NCI-H187 (cell line): ENCODE measurements around the gene ANO7.

Source experiments
- DNase-seq, 2 experiments: peaks; one replicate each; lab custom pipeline; 2025; lab: John Stamatoyannopoulos, UW

The ANO7 gene, protein sequence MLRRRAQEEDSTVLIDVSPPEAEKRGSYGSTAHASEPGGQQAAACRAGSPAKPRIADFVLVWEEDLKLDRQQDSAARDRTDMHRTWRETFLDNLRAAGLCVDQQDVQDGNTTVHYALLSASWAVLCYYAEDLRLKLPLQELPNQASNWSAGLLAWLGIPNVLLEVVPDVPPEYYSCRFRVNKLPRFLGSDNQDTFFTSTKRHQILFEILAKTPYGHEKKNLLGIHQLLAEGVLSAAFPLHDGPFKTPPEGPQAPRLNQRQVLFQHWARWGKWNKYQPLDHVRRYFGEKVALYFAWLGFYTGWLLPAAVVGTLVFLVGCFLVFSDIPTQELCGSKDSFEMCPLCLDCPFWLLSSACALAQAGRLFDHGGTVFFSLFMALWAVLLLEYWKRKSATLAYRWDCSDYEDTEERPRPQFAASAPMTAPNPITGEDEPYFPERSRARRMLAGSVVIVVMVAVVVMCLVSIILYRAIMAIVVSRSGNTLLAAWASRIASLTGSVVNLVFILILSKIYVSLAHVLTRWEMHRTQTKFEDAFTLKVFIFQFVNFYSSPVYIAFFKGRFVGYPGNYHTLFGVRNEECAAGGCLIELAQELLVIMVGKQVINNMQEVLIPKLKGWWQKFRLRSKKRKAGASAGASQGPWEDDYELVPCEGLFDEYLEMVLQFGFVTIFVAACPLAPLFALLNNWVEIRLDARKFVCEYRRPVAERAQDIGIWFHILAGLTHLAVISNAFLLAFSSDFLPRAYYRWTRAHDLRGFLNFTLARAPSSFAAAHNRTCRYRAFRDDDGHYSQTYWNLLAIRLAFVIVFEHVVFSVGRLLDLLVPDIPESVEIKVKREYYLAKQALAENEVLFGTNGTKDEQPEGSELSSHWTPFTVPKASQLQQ

DNA sequence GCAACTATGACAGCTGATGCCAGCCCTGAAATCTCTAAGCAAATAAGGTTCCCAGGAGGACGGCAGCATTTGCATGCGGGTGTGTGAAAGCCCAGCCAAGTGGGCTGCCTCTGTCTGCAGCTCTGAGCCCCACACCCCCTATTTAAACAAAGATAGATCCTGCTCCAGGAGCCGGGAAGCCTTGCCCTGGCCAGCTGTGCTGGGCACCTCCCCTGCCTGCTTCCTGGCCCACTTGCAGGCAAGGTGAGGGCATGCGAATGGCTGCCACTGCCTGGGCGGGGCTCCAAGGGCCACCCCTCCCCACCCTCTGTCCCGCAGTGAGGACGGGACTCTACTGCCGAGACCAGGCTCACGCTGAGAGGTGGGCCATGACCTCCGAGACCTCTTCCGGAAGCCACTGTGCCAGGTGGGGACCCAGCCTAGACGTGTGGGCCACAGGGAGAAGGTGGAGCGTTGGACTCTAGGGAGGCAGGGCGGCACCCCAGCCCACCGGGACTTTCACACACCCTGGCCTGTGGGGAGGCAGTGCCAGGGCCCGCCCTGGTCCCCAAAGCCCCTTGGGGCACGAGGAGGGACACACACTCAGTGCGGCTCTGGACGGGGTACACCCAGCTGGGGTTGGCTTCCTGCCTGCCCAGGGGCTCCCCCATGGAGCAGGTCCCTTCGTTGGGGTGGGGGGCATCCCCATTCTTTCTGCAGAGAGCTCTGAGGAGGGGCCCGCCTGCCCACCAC lies at the start of gene ANO7:
Gene ANO7 (plus strand): TSS at position 317 of the 732 bp plus-strand sequence. CDS start 1,387 bp downstream, outside the sequence.
- no peak for DNase-seq

DNA sequence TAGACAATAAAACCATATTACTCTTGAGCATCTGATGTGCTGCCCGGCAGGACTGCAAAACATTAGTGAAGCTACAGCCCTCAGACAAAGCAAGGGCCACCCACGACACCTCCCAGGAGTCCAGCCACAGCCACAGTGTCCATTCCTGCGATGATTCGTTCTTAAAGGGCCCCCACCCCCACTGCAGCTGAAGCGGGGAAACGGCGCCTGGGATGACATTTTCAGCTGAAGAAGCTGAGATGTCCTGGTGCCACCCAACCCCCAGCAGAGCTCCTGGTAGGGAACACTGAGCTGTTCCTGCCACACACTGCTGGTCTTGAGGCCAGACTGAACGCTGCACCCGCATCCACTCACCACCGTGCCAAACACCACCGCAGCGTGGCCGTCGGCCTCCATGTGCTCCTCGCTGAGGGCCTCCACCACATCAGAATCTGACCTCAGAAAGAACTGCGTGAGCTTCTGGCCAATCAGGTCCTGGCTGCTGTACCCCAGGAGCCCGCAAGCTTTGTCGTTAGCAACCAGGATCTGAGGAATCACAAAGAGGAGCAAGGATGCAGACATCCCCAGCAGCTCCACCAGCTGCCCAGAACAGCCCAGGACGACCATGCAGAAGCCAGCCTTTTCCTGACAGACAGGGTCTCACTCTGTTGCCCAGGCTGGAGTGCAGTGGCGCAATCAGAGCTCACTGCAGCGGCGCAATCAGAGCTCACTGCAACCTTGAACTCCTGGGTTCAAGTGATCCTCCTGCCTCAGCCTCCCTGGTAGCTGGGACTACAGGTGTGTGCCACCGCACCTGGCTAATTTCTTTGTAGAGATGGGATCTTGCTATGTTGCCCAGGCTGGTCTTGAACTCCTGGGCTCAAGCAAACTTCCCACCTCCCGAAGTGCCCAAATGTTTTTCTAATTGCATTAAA lies 48.7 kb upstream of the ANO7 start:
- DNase-seq = no peak

DNA sequence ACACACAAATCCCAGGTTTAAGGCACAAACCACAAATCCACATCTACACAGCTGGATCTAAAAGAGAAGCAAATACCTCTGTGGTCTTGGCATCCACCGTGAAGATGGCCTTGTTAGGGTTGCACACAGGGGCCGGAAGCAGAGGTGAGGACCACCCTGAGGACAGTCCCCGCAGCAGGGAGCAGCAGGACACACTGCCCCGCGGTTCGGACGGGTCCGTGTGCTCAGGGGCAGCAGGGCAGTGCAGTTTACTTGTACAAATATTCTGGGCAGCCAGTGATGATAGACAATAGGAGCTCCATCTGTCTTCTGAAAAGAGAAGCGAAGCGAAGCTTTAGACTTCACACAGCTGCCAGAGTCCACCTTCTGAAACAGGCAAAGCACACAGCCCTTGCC lies 48.0 kb upstream of the ANO7 start:
- no peak for DNase-seq

DNA sequence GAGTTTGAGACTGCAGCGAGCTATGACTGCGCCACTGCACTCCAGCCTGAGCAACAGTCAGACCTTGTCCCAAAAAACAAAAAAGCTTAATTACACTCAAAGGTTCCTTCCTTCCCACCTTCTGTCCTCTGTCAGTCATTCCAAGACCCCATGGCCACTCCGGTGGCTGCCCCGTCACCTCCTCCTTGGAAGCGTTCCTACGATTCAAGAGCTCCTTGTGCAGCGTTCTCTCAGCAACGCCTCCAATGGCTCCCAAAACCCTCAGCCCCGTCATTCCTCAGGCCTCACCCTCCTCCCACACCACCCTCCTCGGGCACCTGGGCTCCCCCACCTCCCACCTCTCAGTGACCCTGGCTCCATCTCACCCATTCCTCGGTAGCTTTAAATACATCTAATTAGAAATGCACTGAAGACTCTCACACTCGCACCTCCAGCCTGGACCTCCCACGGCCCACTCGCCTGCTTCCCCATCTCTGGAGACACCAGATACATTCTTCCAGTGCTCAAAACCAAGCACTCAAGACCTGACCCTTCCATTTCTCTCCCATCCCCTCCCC lies 47.2 kb upstream of the ANO7 start:
- no peak for DNase-seq

DNA sequence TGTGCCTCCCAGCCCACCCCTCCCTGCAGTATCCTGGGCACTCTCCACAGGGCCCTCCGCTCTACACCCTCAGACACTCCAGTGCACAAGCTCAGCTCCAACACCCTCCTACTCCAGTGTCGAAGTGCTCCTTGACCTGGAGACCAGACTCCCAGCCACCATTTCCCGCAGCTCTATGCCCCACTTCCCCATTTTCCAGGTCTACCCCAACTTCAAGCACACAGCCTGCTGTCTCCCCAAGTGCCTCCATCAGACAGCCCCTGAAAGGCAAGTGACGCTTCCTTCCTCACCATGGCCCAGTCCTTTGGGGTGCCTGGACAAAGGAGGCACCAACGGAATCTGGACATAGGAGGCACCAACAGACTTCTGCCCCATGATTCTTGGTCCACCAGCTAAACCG lies 46.4 kb upstream of the ANO7 start:
- no peak for DNase-seq

DNA sequence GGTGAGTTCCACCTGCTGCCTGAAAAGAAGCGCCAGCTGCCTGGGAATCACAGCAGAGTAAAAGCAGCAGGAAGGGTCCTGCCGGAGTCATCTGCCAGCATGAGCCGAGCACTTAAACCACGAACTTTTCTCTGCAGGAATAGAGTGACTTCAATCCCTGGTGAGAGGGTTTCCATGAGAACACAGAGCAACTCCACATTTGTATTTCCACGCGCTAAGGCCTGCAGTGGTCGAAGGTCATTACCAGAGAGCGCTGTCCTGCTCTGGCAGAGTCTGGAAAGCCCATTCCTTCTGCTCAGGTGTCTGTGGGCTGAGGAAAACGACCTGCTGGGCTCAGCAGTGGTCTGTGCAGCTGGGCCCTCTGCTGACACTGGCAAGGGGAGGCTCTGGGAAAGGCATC lies 45.9 kb upstream of the ANO7 start:
- DNase-seq = no peak

DNA sequence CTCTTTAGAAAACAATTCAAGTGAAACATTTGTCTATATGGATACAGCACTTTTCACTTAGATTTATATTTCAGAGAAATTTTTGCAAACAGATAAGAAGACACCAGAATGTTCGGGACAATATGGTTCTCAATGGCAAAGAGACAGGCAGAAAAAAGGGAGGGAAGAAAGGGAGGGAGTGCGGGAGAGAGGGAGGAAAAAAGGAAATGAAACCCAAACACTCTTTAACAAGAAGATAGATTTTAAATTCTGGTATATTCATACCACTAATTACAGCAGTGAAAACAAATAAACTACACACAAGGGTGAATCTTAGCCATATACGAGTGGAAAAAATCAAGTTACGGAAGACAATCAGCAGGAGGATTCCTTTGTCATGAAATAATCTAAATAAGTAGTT lies 42.2 kb upstream of the ANO7 start:
- no peak for DNase-seq

DNA sequence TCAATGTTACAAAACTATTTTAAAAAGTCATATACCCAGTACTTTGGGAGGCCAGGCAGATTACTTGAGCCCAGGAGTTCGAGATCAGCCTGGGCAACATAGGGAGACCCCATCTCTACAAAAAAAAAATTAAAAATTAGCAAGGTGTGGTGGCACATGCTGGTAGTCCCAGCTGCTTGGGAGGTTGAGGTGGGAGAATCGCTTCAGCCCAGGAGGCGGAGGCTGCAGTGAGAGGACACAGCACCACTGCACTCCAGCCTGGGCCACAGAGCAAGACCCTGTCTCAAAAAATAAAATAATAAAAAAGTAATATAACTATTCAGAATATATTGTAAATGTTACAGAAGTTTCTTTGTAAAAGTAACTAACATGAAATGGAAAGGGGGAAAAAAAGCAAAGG lies 41.1 kb upstream of the ANO7 start:
- no peak for DNase-seq

DNA sequence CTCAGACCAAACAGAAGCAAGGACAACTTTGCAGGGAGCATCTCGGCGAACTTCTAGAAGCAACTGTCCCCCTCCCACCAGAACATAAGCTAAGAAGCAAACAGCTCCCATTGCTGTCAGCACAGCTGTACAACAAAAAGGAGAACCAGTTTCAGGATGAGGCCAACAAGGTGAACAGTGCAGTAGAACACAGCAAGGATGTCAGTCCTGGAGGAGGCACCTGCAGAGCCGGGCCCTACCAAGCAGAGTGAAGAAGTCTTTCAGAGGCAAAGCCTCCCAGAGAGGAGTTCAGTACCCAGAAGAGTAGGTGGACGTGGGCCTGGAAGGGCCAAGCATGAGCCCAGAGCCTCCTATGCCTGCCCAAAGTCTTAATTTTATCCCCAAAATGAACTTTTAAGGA lies 40.2 kb upstream of the ANO7 start:
- no peak for DNase-seq

DNA sequence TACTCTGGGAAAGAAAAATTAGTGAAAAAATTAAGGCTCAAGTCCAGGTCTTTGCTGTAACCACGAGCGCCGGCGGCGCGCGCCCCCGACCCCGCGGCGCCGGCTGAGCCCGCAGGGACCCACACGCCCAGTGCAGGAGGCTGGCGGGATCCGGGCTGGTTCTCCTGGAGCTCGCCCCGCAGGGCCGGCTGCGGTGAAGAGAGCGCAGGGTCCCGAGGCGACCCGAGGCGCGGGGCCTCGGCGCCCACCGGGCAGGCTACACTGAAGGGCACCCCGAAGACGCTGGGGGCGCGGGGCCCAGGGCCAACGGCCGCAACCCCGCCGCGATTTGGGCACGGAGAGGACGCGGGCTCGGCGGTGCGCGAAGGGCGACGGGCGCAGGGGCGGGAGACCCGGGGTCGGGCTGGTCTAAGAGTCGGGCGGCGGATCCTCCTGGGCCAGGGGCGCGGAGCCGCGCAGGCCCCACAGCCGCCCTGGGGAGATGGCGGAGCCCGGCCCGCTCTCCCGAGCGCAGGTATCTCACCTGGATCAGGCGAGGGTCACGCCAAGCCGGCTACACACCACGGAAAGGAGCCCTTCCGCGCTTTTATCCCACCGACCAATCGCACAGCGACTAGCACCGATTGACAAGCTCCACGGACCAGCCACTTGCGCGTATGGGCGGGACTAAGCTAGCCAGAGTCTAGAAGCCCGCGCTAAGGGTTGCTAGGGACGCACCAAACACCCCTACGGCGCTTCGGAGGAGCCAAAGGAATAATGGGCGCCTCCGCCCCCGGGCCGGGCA lies 39.4 kb upstream of the ANO7 start, which contains the start of gene PASK:
Gene PASK (minus strand): TSS at position 582 of the 784 bp plus-strand sequence. CDS start 6,440 bp downstream, outside the sequence.
- DNase-seq = peak; percentile 72 to 88

DNA sequence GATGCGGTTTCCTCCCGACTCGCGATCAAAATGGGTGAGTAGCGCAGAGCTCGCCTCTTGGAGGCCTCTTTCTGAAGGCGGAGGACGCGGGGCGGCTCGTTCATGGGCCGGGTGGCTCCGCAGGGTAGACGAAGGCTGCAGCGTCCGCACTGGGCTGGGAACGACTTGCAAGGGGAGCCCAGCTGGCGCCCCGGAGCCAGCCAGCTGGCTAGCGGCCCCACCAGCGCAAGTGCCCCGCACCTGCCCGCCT lies 38.9 kb upstream of the ANO7 start:
- no peak for DNase-seq

DNA sequence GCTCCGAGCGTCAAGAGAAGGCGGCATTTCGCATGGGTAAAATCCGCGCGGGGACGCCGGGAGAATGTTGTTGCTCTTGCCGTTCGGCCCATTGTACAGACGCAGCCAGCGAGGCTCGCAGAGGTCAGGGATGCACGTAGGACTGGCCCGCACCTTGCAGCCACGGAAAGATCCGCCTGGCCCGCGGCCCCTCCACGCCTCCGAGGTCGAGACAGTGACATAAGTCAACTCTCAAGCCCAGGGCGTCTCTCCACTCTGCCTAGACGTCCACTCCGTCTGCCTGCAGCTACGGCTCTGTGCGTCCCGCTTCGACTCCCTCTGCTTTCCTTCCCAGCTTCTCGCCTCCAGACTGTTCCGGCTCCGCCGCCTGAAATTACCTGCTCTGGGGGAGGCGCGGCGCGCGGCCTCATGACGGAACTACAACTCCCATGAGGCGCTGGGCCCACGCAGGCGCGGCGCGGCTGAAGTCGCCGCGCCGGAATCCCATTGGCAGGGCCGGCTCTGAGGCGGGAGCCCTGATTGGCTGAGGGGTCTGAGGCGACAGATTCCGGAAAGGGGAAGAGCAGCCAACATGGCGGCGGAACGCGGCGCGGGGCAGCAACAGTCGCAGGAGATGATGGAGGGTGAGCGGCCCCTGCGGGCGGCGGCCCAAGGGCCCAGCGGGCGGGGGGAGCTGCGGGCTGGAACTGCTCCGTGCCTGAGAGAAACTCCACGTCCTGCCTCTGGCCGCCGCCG lies 38.4 kb upstream of the ANO7 start, which contains the start of gene PPP1R7:
Gene PPP1R7 (plus strand): TSS at position 543 of the 735 bp plus-strand sequence. CDS start 29 bp downstream, at position 572.
- peak; percentile 66 to 80 for DNase-seq

DNA sequence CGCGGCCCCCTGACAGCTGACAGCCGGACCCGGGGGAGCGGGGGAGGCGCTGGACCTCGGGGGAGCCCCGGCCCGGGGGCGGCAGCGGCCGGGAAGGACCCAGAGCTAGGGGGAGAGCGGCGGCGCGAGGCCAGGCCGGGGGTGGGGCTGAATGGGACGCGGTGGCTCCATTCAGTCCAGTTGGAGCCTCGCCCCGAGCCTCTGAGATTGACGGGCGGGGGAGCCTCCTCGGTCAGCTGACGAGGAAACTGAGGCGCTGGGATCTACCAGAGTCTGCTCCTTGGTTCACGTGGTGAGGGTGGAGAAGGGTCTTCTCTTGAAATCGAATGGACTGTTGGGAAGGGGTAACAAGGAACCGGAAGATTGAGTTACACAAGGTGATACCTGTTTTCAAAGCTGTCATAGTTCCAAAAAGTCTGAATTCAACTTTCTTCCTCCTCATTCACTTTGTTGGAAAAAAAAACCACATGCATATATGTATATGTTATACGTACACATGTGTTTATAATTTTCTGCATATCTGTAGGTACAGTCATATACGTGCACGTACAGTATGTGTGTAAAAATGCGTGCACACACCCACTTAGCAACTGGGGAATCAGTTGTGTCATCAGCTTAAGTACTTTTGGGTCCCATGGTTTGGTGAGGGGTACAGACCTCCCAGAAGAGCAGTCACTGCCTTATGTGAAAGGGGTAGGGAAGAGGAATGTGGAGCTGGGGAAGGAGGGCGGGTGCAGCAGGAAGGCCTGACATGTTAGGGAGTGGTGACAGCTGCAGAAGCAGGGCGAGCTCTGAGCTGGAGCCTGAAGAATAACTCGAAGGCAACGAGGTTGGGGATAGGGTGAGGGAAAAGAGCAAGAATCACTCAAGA lies 37.6 kb upstream of the ANO7 start:
- no peak for DNase-seq

DNA sequence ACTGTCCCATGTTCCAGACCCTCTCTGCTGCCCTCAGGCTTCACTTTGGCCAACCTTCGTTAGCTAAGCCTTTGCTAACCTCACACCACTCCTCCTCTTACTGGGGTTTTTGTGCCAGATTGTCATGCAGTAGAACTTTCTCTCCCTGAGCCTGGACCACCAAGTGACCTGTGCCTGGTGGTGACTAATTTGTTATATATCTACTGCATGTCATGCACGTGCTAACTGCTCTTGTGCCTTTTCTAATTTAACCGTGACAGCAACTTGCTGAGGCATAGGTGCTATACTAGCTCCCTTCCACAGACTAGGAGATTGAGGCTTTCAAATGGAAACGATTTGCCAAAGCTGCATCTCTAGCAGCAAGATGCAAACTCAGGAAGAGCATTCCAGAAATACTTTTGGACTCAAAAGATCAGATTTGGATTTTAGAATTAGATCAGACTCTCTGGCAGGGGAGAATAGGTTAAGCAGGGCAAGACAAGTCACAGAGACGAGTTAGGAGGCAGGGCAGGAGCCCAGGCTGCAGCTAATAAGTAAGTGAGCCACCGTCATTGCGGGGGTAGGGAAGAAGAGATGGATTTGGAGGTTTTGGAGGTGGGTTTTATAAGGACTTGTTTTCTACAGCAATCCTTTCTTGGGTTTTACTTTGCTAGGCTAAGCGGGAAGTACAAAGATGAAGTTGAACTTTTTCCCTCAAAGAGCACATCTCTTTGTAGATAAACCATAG lies 36.4 kb upstream of the ANO7 start:
- no peak for DNase-seq

DNA sequence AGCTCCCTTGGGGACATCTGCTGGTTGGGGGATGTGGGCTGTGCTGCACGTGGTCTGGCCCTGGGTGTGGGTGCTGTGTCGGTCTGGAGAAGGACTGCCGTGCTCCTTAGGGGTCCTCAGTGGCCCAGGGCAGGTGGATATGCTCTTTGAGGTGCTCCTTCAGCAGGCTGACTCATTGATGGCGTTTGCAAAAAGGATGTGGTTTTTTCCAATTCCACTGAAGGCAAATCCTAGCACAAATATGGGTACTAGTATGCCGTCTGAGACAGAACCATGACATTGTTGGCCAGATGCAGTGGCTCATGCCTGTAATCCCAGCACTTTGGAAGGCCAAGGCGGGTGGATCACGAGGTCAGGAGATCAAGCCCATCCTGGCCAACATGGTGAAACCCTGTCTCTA lies 34.9 kb upstream of the ANO7 start:
- no peak for DNase-seq

DNA sequence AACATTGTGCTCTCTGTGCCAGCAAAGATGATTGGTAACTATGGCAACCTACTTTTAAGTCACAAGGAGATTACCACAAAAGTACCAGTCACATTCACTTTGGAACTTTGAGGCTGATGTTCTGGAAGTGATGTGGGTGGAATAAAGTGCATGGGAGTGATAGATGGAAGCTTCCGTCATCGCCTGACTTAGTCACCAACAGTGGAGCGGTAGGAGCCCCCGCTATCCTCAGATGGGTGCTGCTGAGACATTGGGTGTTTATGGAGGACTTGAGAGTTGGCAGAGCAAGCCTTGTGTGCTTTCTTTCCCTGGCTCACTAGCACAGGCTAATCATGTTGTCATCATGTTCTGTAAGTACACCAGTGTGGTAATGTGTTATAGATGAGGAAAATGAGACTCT lies 33.6 kb upstream of the ANO7 start:
- DNase-seq = no peak

DNA sequence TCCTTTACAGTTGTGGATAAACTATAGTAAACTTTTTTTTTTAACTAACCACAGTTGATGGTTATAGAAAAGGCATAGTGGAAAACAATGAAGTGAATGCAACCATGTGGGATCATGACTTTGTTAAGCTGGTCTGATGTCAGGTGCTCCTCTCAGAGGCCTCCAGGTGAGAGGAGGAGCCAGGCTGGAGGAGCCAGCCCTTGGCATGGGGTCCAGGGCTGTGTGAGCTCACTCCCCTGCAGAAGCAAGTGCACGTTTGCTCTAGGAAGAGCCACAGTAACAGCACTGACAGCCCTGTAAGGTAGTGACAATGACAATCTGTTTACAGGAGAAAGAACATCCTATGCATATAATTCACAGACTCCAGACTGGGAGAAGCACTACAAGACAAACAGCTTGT lies 32.5 kb upstream of the ANO7 start:
- no peak for DNase-seq

DNA sequence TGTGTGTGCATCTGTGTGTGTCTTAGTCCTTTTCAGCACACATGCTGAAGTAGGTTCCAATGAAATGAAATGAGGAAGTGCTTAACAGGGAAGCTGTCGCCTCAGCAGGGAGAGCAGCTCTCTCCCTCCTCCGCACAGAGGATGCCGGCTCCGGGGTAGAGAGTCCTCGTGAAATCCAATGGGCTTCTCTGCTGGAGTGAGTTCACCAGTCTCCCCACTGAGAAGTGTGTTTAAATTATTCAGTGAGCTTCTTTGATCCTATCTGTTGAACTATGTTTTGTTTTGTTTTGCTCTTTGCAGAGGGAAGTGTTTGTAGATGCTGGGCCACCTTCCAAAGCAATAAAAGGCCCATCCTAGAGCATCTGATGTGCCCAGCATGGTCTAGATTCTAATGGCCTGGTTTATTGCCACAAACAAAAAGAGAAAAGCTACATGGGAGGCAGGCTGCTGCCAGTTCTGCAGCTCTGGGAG lies 31.5 kb upstream of the ANO7 start:
- DNase-seq = no peak
